GM18502 (cell line): ENCODE results near the gene AQR.
"Not testable (repeated sequence)": the region's sequence is repeated elsewhere in the genome, so short reads cannot be mapped to it uniquely, and the experiment has no call there.

Experiments
- ATAC-seq: cut with Tn5 transposase; IDR thresholded peaks from one replicate; pipeline ENCODE4 v1.9.1; 2021; ENCODE audit warnings: mild to moderate bottlenecking; ENCODE audit not compliant: unreplicated experiment, poor library complexity

AQR gene

DNA sequence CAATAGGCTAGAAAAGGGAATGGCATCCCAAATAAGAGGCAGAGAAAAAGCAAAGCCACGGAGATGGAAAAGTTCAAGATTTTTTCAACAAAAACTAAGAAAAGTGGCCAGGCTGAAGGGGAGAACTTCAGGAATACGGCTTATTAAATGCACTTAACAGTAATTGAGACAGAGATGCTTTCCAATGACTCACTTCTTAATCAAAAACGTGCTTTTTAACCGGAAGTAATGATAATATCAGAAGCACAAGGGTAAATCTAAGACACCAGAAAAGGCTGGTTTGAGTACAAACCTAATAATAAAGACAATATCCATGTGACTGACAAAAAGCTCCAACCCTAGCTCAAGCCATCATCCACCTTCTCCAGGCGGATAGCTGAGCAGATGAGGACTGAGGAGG, 149.4 kb downstream of the AQR start:
- no peak for ATAC-seq

- ATAC-seq = no peak
These were observed 151.0 kb downstream of the AQR start for GRCh38 chr15:34818526-34818925.

GRCh38 chr15:34815836-34816235, 153.7 kb downstream of the AQR start:
- no peak for ATAC-seq

- ATAC-seq = no peak
These were observed 155.9 kb downstream of the AQR start for GRCh38 chr15:34813446-34814190.

- not testable (repeated sequence) for ATAC-seq
These were observed 156.6 kb downstream of the AQR start for GRCh38 chr15:34812868-34813365.

DNA sequence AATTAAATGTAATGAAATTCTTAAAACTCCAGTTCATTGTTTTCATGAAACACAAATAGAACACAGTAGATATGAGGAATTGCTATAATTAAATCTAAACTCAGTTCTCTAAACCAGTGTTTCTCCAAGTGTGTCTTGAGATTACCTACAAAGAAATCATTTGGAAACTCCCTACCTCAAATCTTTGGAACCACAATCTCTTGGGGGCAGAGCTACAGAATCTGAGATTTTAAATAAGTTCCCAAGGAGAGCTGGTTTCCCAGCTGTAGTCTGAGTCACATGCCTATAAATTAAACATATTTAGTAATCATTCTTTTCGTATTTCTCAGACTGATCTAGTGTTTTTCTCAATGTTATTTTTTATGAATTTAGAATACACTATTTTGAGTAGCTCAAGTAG, 157.2 kb downstream of the AQR start:
- ATAC-seq = no peak

GRCh38 chr15:34810443-34811129, 159.0 kb downstream of the AQR start:
- no peak for ATAC-seq

DNA sequence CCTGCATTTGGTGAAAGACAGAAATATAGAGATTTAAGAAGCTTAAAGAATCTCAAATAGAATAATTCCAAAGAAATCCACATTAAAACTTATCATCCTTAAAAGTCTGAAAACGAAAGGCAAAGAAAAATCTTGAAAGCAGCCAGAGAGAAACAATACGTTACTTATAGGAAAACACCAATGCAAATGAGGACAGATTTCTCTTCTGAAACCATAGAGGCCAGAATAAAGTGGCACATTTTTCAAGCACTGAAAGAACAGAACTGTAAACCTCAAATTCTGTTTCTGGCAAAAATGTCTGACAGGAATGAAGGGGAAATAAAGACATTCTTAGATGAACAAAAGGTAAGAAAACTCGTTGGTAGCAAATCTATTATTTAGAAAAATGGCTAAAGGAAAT, 160.4 kb downstream of the AQR start:
- ATAC-seq = no peak

- no peak for ATAC-seq
These were observed 161.5 kb downstream of the AQR start for GRCh38 chr15:34808016-34808415.

DNA sequence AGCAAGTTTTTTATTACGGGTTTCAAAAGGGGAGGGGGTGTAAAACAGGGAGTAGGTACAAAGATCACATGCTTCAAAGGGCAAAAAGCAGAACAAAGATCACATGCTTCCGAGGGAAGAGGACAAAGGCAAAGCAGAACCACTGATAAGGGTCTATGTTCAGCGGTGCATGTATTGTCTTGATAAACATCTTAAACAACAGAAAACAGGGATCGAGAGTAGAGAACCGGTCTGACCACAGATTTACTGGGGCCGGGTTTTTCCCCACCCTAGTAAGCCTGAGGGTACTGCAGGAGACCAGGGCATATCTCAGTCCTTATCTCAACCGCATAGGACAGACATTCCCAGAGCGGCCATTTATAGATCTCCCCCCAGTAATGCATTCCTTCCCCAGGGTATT, 162.3 kb downstream of the AQR start:
- ATAC-seq = not testable (repeated sequence)

DNA sequence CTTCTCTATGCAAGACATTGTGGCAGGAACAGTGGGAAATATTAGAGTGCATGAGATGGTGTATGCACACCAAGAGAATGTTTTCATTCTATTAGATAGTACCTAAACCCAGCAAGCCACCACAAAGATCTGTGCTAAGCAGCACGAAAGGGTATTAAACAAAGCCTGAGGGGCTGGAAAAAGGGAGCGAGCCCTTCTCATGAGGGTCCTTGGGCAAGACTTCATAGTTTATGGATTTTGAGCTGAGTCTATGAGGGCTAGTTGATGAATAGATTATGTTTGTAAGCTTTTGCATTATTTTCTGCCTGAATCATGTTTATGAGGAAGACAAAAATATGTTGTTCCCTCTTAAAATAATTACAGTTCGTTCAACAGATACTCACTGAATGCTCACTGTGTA, 164.8 kb downstream of the AQR start:
- no peak for ATAC-seq

DNA sequence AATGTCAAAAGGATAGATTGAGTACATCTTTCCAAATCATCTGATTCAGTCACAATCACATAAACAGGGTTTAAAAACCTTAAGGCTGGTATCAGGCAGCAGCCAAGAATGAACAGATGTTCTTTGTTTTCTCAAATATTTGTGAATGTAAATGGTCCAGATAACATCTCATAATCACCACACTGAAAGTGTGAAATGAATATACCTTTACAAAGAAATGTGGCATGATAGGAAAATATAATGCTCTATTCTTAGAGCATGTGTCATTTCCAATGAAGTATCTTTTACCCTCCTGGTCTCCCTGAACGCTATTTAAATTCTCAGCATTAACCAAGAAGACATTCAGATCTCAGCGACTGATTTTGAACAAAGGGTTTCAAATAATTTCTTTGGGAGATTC, 165.4 kb downstream of the AQR start:
- ATAC-seq = no peak

GRCh38 chr15:34802803-34803750, 166.5 kb downstream of the AQR start:
- ATAC-seq = no peak

GRCh38 chr15:34802371-34802770, 167.2 kb downstream of the AQR start:
- ATAC-seq = no peak
